ENCODE data around the gene SVIL.
"Not testable (repeated sequence)": the region's sequence is repeated elsewhere in the genome, so short reads cannot be mapped to it uniquely, and the experiment has no call there.

SVIL gene

GRCh38 chr10:29610331-29610730 lies 24.4 kb downstream of the SVIL start:
- H3K9me3 Mint-ChIP-seq = peaks cover 12 to 14% of the 10 kb centered on the region in 2 donors
- not testable (repeated sequence) for DNase-seq; ATAC-seq (replicated peaks); H3K27me3 Mint-ChIP-seq; H3K4me1 Mint-ChIP-seq; H3K4me3 Mint-ChIP-seq; H3K27ac Mint-ChIP-seq
- peaks cover 9 to 11% of the 10 kb centered on the region in 2 donors for H3K36me3 Mint-ChIP-seq

DNA sequence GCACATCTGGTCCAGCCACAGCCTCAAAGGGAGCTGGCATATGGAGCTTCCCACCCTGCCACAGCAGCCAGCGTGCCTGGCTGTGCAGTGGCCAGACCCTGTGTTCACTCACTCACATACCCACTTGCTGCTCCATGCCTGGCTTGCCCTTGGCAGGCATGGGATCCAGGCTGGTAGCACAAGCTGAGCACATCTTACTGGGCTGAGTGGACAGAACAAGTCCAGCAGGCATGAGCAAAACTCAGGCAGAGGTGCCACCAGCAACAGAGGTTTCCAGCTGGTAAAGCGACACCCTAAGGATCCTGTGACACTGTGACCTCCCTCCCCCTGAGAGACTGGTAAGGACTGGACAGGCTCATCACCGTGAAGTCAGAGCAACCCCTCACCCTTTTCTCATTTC lies 25.1 kb downstream of the SVIL start:
- no peaks in the 10 kb centered on the region for H3K4me1 Mint-ChIP-seq
- peaks cover 9 to 11% of the 10 kb centered on the region in 2 donors for H3K36me3 Mint-ChIP-seq
- peaks cover 12 to 14% of the 10 kb centered on the region in 2 donors for H3K9me3 Mint-ChIP-seq
- ATAC-seq (replicated peaks) (no peak), DNase-seq (no peak)
- H3K27ac Mint-ChIP-seq = no peak overlapping the region
- no peaks in the 10 kb centered on the region for H3K27me3 Mint-ChIP-seq
- H3K4me3 Mint-ChIP-seq = no peak overlapping the region

DNA sequence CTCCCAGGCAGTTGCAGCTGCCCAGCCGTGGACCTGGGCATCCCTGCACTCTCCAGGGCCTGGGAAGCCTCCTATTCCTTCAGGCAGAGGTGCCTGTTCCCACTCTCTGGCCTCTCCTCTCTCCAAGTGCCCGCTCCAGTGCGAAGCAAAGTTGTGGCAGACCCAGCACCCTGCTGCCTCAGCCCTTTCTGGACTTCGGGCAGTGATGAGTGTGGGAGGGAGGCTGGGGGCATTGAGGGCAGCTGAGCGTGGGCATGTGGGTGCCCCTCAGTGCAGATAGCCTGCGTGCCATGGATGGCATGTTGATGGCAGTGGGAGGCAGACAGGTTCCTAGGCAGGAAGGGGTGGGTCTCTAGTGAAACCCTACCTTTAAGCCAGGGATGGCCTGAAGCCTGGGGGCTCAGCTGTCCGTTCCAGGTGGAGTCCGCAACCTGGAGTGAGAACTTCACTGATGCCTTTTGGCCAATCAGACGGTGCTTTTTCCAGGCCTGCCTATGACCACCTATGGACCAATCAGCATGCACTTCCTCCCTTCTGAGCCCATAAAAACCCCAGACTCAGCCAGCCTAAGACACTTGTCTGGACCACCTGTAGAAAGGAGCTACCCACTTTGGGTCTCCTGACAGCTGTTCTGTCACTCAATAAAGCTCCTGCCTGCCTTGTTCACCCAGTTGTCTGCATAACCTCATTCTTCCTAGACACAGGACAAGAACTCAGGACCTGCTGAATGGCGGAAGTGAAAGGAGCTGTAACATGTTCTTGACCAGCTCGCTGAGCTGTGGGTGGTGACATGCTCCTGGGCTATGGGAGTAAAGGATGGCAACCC lies 26.1 kb downstream of the SVIL start:
- Mint-ChIP-seq H3K9me3 (peaks cover 12 to 14% of the 10 kb centered on the region in 2 donors), H3K4me3 (no peak overlapping the region), H3K36me3 (peaks cover 9 to 11% of the 10 kb centered on the region in 2 donors), H3K27me3 (no peaks in the 10 kb centered on the region), H3K4me1 (peaks cover 0 to 2% of the 10 kb centered on the region in 2 donors), H3K27ac (no peak overlapping the region)
- DNase-seq (no peak), ATAC-seq (replicated peaks) (no peak)

- no peak for DNase-seq
- Mint-ChIP-seq H3K4me1 (peaks cover 0 to 9% of the 10 kb centered on the region in 2 donors), H3K27ac (no peak overlapping the region), H3K4me3 (no peak overlapping the region), H3K9me3 (peaks cover 12 to 14% of the 10 kb centered on the region in 2 donors), H3K36me3 (peaks cover 9 to 11% of the 10 kb centered on the region in 2 donors), H3K27me3 (no peaks in the 10 kb centered on the region)
- no peak for ATAC-seq (replicated peaks)
These were observed 26.7 kb downstream of the SVIL start for GRCh38 chr10:29608062-29608461.

- no peak overlapping the region for H3K27ac Mint-ChIP-seq
- no peak overlapping the region for H3K4me3 Mint-ChIP-seq
- ATAC-seq (replicated peaks) = no peak
- peaks cover 0 to 12% of the 10 kb centered on the region in 2 donors for H3K4me1 Mint-ChIP-seq
- DNase-seq = no peak
- H3K27me3 Mint-ChIP-seq = no peaks in the 10 kb centered on the region
- peaks cover 9 to 11% of the 10 kb centered on the region in 2 donors for H3K36me3 Mint-ChIP-seq
- peaks cover 12 to 14% of the 10 kb centered on the region in 2 donors for H3K9me3 Mint-ChIP-seq
These were observed 27.2 kb downstream of the SVIL start for GRCh38 chr10:29607576-29607975.

DNA sequence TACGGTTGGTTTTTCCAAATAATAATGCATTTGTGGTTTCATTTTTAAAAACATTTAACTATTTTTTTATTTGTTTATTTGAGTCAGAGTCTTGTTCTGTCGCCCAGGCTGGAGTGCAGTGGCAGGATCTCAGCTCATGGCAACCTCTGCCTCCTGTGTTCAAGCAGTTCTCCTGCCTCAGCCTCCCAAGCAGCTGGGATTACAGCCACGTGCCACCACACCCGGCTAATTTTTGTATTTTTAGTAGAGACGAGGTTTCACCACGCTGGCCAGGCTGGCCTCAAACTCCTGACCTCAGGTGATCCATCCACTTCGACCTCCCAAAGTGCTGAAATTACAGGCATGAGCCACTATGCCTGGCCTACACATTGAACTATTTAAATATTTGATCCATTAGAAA lies 28.1 kb downstream of the SVIL start:
- DNase-seq; ATAC-seq (replicated peaks); H3K27ac Mint-ChIP-seq; H3K4me3 Mint-ChIP-seq; H3K27me3 Mint-ChIP-seq: not testable (repeated sequence)
- Mint-ChIP-seq H3K36me3 (peaks cover 9 to 11% of the 10 kb centered on the region in 2 donors), H3K4me1 (peaks cover 0 to 12% of the 10 kb centered on the region in 2 donors), H3K9me3 (peaks cover 12 to 14% of the 10 kb centered on the region in 2 donors)

- no peaks in the 10 kb centered on the region for H3K27me3 Mint-ChIP-seq
- peaks cover 0 to 12% of the 10 kb centered on the region in 2 donors for H3K4me1 Mint-ChIP-seq
- DNase-seq (no peak), ATAC-seq (replicated peaks) (no peak)
- H3K9me3 Mint-ChIP-seq = peaks cover 3 to 5% of the 10 kb centered on the region in 2 donors
- no peak overlapping the region for H3K27ac Mint-ChIP-seq
- H3K4me3 Mint-ChIP-seq = no peak overlapping the region
- H3K36me3 Mint-ChIP-seq = no peaks in the 10 kb centered on the region
These were observed 30.4 kb downstream of the SVIL start for GRCh38 chr10:29604291-29604825.

- no peak overlapping the region for H3K27ac Mint-ChIP-seq
These were observed 31.4 kb downstream of the SVIL start for GRCh38 chr10:29603223-29603896.

DNA sequence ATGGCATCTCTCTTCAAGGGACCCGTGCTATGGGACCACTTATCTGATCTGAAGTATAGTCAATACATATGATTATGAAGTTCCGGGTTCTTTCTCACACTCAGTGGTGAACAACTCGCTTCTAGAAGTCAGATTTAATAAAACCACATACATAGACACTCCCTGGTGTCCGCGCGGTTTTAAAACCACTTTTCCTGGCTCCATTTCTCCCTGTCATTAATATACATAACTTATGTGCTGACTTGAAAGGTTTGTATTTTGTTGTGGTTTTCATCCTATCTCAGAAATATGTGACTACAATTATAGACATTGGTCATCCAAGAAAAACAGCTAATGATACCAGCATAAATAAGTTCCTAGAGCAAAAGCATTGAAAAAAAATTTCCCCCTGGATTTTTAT lies 34.0 kb downstream of the SVIL start:
- Mint-ChIP-seq H3K27me3 (no peaks in the 10 kb centered on the region), H3K27ac (no peak overlapping the region), H3K9me3 (no peaks in the 10 kb centered on the region), H3K36me3 (no peaks in the 10 kb centered on the region), H3K4me3 (no peak overlapping the region), H3K4me1 (peaks cover 0 to 12% of the 10 kb centered on the region in 2 donors)
- no peak for ATAC-seq (replicated peaks)
- DNase-seq = no peak

More at GRCh38 chr10:29603223-29603896, 31.4 kb downstream of the SVIL start:
- DNase-seq (no peak), ATAC-seq (replicated peaks) (no peak)
- Mint-ChIP-seq H3K4me3 (no peak overlapping the region), H3K36me3 (no peaks in the 10 kb centered on the region), H3K27me3 (no peaks in the 10 kb centered on the region), H3K4me1 (peaks cover 0 to 12% of the 10 kb centered on the region in 2 donors), H3K9me3 (no peaks in the 10 kb centered on the region)

DNA sequence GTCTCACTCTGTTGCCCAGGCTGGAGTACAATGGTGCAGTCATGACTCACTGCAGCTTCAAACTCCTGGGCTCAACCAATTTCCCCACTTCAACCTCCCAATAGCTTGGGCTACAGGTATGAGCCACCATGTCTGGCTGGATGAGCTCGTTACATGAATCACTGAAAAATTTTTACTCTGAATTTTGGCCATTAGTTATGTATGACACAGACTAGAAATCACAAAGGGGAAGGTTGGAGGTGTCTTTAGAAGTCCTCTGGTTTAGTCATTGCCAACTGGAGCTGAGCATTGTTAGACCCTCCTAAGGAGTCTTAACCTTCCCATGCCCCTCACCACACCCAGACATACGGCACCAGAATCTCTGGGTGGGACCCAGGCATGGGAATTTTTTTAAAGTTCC lies 34.7 kb downstream of the SVIL start:
- H3K36me3 Mint-ChIP-seq = no peaks in the 10 kb centered on the region
- H3K27me3 Mint-ChIP-seq = no peaks in the 10 kb centered on the region
- no peak overlapping the region for H3K27ac Mint-ChIP-seq
- H3K4me3 Mint-ChIP-seq = no peak overlapping the region
- H3K9me3 Mint-ChIP-seq = no peaks in the 10 kb centered on the region
- DNase-seq = no peak
- H3K4me1 Mint-ChIP-seq = peaks cover 0 to 12% of the 10 kb centered on the region in 2 donors
- ATAC-seq (replicated peaks) = no peak

DNA sequence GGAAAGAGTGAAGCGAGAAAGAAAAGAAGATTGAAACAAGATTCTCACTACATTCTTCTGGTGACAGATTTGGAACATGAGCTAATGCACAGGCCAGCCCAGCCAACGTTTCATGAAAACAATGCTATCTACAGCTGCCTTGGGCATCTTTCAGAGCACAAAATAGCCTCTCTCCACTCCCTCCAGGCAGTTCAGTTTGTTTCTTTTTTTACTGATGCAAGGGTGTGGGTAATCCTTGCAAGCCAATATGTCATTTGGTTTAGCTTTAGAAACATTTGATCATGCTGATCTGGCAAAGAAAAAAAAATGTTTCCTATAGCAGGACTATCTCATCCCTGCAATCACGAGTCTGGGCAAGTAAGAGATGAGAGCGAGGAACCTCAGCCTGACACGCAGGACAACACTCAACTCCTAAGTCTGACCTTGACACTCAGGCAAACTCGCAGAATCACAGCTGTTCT lies 35.9 kb downstream of the SVIL start:
- H3K4me3 Mint-ChIP-seq = no peak overlapping the region
- H3K4me1 Mint-ChIP-seq = peaks cover 0 to 11% of the 10 kb centered on the region in 2 donors
- DNase-seq (no peak), ATAC-seq (replicated peaks) (no peak)
- no peaks in the 10 kb centered on the region for H3K36me3 Mint-ChIP-seq
- H3K27ac Mint-ChIP-seq = no peak overlapping the region
- no peaks in the 10 kb centered on the region for H3K27me3 Mint-ChIP-seq
- no peaks in the 10 kb centered on the region for H3K9me3 Mint-ChIP-seq

GRCh38 chr10:29596826-29597225 lies 37.9 kb downstream of the SVIL start:
- Mint-ChIP-seq H3K27ac (no peak overlapping the region), H3K36me3 (no peaks in the 10 kb centered on the region), H3K27me3 (no peaks in the 10 kb centered on the region), H3K9me3 (no peaks in the 10 kb centered on the region), H3K4me3 (no peak overlapping the region), H3K4me1 (no peaks in the 10 kb centered on the region)
- DNase-seq = no peak
- ATAC-seq (replicated peaks) = no peak

- no peak for DNase-seq
These were observed 38.4 kb downstream of the SVIL start for GRCh38 chr10:29596356-29596755.

DNA sequence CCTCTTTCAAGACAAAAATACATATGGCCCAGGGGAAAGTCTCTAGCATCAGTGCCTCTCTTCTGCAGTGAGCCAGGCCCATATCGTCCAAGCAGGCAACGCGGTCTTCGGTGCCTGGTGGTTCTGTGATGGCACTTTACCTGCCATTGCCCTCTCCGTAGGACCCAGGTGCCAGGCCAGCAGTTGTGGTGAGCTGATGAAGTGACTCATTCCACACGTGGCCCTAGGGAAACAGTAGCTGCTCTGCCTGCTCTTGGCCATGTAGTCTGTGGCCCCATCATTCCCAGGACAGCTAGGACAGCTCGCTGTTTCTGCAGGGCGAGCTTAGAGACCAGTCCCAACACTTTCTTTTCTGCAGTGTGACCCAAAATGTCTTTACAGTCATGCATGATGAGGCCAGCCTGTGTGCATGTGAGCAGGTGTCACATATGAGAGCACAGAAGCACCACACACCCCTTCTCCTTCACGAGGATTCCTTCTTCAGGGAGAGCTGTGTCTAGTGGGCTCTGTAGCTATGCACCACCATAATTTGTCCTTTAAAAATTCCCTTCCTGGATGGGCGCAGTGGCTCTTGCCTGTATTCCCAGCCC lies 39.0 kb downstream of the SVIL start:
- no peak for DNase-seq
- H3K4me3 Mint-ChIP-seq = no peak overlapping the region
- no peaks in the 10 kb centered on the region for H3K27me3 Mint-ChIP-seq
- no peak overlapping the region for H3K27ac Mint-ChIP-seq
- no peaks in the 10 kb centered on the region for H3K9me3 Mint-ChIP-seq
- peaks cover 0 to 3% of the 10 kb centered on the region in 2 donors for H3K4me1 Mint-ChIP-seq
- no peaks in the 10 kb centered on the region for H3K36me3 Mint-ChIP-seq
- ATAC-seq (replicated peaks) = peak in 1 of 2 donors; percentile 10

More at GRCh38 chr10:29596356-29596755, 38.4 kb downstream of the SVIL start:
- H3K27me3 Mint-ChIP-seq = no peaks in the 10 kb centered on the region
- no peaks in the 10 kb centered on the region for H3K9me3 Mint-ChIP-seq
- no peak for ATAC-seq (replicated peaks)
- no peaks in the 10 kb centered on the region for H3K4me1 Mint-ChIP-seq
- no peaks in the 10 kb centered on the region for H3K36me3 Mint-ChIP-seq
- no peak overlapping the region for H3K4me3 Mint-ChIP-seq
- H3K27ac Mint-ChIP-seq = no peak overlapping the region

Data from stimulated activated naive B cell treated with anti-CD40 and anti-IgM and Interleukin-4, amounts not matched to agents 10 μg/mL and 1 μg/mL and 100 μg/mL, for 72 hours (primary cell).